H1 (cell line): ENCODE results near the gene PSMD9. TPM values are rescaled to one million over a fixed set of nuclear protein-coding genes. Genes with fewer than 3 reads are reported as not detected.

Experiments
- ATF3 ChIP-seq: IDR thresholded peaks from 2 replicates; pipeline ENCODE4 v1.6.1; 2011; ENCODE audit warnings: low read depth, mild to moderate bottlenecking, low read length; ENCODE audit not compliant: insufficient read depth
- BACH1 ChIP-seq: IDR thresholded peaks from 2 replicates; pipeline ENCODE4 v1.6.1; 2012; ENCODE audit warnings: low read length, improper control_type of control experiment
- CHD2 ChIP-seq: IDR thresholded peaks from 2 replicates; pipeline ENCODE4 v1.6.1; 2012; ENCODE audit warnings: low read length, improper control_type of control experiment
- FOSL1 ChIP-seq: IDR thresholded peaks from 2 replicates; pipeline ENCODE4 v1.6.1; 2011; ENCODE audit warnings: mild to moderate bottlenecking, low read depth, low read length, moderate library complexity; ENCODE audit not compliant: insufficient read depth
- KDM1A ChIP-seq: fragments of 200-600, 300-600 bp; sonication (generic); IDR thresholded peaks from 2 replicates; pipeline ENCODE4 v1.7.1; 2016; ENCODE audit warnings: mild to moderate bottlenecking, low read length, borderline replicate concordance
- POLR2A ChIP-seq, 2 experiments: IDR thresholded peaks; 1 replicate in 1 of 2; 2 replicates in 1 of 2; pipeline ENCODE4 v1.6.1; 2011; ENCODE audit warnings: low read depth in 2 of 2, low read length in 2 of 2, mild to moderate bottlenecking in 2 of 2; ENCODE audit errors: control extremely low read depth in 1 of 2
- RAD21 ChIP-seq, 2 experiments: IDR thresholded peaks in 1 of 2; conservative IDR thresholded peaks in 1 of 2; 2 replicates each; pipeline ENCODE4 v1.6.1; 2011; ENCODE audit warnings: low read depth in 2 of 2, low read length in 2 of 2, improper control_type of control experiment in 1 of 2, inconsistent platforms in 1 of 2, mild to moderate bottlenecking in 1 of 2, moderate library complexity in 1 of 2
- SIRT6 ChIP-seq: IDR thresholded peaks from one replicate; pipeline ENCODE4 v1.7.1; 2012; ENCODE audit warnings: low read length, inconsistent platforms
- SP2 ChIP-seq: IDR thresholded peaks from 2 replicates; pipeline ENCODE4 v1.6.1; 2012; ENCODE audit warnings: mild to moderate bottlenecking, low read length, inconsistent platforms
- polyA plus RNA-seq, 7 experiments: library from polyadenylated mRNA; depleted of rRNA in 3 of 7; stranded (reverse) in 5 of 7; unstranded in 2 of 7; fragments of >200 nt in 5 of 7; fragments of 200-250 nt in 2 of 7; gene quantifications; 1 replicate in 5 of 7; 2 replicates in 1 of 7; 4 replicates in 1 of 7; pipeline versions ENCODE4 v1.2.1 to v1.2.3, GENCODE V29; 2011 to 2013; ENCODE audit warnings: missing spikeins in 2 of 7, mixed read lengths in 2 of 7
- total RNA-seq: library from RNA; stranded (reverse); fragmentation: NEBNext Ultra II Directional; extraction: Animal tissue kit (Norgen Biotek cat#: 25700); gene quantifications from 2 replicates; pipeline ENCODE4 v1.2.1, GENCODE V29; 2021
- TF ChIP-seq, protein P1 (sequence below): fragments of 300-600 bp; sonication (generic); IDR thresholded peaks from 2 replicates; pipeline ENCODE4 v1.7.1; 2012; ENCODE audit warnings: low read length, moderate library complexity, mild to moderate bottlenecking, inconsistent platforms; ENCODE audit not compliant: insufficient replicate concordance

Gene PSMD9
- total and polyA plus RNA-seq, 2 of the 8 experiments (the other 6 are each of a cell fraction or from before 2014, with no cell fraction given) = 28.8 to 36.1 TPM

DNA sequence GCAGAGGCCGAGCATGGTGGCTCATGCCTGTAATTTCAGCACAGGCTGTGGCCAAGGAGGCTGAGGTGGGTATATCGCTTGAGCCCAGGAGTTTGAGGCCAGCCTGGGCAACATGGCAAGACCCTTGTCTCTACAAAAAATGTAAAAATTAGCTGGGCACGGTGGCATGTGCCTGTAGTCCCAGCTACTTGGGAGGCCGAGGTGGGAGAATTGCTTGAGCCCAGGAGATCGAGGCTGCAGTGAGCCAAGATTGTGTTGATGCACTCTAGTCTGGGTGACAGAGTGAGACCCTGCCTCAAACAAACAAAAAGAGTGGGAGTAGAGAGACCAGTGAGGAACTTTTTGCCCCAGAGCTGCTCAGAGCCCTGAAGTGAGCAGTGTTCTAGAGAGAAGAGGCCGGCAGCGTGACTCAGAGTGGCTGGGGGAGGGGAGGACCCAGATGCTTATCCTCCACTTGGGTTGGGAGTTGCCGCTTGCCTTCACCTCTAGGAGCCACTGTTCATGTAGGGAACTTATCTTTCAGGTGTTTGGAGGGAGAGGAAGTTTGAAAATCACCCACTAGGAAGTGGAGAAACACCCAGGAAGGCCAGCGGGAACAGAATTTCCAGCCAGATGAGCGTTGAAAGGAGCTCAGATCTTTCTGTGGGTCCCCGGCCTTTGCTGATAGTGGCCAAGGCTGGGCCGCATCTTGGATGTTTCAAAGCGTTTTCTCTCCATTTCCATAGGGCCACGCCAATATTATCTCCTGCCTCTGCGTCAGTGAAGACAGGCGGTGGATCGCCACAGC, 45.1 kb downstream of the PSMD9 start (continued):
- TF ChIP-seq, protein P1, sequence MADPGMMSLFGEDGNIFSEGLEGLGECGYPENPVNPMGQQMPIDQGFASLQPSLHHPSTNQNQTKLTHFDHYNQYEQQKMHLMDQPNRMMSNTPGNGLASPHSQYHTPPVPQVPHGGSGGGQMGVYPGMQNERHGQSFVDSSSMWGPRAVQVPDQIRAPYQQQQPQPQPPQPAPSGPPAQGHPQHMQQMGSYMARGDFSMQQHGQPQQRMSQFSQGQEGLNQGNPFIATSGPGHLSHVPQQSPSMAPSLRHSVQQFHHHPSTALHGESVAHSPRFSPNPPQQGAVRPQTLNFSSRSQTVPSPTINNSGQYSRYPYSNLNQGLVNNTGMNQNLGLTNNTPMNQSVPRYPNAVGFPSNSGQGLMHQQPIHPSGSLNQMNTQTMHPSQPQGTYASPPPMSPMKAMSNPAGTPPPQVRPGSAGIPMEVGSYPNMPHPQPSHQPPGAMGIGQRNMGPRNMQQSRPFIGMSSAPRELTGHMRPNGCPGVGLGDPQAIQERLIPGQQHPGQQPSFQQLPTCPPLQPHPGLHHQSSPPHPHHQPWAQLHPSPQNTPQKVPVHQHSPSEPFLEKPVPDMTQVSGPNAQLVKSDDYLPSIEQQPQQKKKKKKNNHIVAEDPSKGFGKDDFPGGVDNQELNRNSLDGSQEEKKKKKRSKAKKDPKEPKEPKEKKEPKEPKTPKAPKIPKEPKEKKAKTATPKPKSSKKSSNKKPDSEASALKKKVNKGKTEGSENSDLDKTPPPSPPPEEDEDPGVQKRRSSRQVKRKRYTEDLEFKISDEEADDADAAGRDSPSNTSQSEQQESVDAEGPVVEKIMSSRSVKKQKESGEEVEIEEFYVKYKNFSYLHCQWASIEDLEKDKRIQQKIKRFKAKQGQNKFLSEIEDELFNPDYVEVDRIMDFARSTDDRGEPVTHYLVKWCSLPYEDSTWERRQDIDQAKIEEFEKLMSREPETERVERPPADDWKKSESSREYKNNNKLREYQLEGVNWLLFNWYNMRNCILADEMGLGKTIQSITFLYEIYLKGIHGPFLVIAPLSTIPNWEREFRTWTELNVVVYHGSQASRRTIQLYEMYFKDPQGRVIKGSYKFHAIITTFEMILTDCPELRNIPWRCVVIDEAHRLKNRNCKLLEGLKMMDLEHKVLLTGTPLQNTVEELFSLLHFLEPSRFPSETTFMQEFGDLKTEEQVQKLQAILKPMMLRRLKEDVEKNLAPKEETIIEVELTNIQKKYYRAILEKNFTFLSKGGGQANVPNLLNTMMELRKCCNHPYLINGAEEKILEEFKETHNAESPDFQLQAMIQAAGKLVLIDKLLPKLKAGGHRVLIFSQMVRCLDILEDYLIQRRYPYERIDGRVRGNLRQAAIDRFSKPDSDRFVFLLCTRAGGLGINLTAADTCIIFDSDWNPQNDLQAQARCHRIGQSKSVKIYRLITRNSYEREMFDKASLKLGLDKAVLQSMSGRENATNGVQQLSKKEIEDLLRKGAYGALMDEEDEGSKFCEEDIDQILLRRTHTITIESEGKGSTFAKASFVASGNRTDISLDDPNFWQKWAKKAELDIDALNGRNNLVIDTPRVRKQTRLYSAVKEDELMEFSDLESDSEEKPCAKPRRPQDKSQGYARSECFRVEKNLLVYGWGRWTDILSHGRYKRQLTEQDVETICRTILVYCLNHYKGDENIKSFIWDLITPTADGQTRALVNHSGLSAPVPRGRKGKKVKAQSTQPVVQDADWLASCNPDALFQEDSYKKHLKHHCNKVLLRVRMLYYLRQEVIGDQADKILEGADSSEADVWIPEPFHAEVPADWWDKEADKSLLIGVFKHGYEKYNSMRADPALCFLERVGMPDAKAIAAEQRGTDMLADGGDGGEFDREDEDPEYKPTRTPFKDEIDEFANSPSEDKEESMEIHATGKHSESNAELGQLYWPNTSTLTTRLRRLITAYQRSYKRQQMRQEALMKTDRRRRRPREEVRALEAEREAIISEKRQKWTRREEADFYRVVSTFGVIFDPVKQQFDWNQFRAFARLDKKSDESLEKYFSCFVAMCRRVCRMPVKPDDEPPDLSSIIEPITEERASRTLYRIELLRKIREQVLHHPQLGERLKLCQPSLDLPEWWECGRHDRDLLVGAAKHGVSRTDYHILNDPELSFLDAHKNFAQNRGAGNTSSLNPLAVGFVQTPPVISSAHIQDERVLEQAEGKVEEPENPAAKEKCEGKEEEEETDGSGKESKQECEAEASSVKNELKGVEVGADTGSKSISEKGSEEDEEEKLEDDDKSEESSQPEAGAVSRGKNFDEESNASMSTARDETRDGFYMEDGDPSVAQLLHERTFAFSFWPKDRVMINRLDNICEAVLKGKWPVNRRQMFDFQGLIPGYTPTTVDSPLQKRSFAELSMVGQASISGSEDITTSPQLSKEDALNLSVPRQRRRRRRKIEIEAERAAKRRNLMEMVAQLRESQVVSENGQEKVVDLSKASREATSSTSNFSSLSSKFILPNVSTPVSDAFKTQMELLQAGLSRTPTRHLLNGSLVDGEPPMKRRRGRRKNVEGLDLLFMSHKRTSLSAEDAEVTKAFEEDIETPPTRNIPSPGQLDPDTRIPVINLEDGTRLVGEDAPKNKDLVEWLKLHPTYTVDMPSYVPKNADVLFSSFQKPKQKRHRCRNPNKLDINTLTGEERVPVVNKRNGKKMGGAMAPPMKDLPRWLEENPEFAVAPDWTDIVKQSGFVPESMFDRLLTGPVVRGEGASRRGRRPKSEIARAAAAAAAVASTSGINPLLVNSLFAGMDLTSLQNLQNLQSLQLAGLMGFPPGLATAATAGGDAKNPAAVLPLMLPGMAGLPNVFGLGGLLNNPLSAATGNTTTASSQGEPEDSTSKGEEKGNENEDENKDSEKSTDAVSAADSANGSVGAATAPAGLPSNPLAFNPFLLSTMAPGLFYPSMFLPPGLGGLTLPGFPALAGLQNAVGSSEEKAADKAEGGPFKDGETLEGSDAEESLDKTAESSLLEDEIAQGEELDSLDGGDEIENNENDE = no peak
- no peak for TF ChIP-seq POLR2A (IDR thresholded peaks at IDR 0.05; ENCODE audit: control extremely low read depth in 1 of 2, low read depth in 2 of 2, low read length in 2 of 2)
- TF ChIP-seq BACH1 = no peak
- no peak for TF ChIP-seq FOSL1
- peak; percentile 60; the same call in 1 of the 2 replicates for TF ChIP-seq KDM1A
- TF ChIP-seq RAD21 (IDR thresholded peaks at IDR 0.05 in 1 of 2, conservative IDR thresholded peaks at IDR 0.05 in 1 of 2; ENCODE audit: low read depth in 2 of 2, low read length in 2 of 2) = peak in 1 of 2 experiments; percentile 53; a peak in 3 of 4 replicates
- TF ChIP-seq SP2 = no peak
- no peak for TF ChIP-seq SIRT6
- TF ChIP-seq CHD2 = no peak
- TF ChIP-seq ATF3 = no peak
